Stimulated activated CD4-positive, alpha-beta T cell treated with anti-CD3 and anti-CD28 coated beads, Interleukin-15, amount 100 ng/mL, for 1 hour (primary cell): ENCODE results near the gene EML4.
"Not testable (repeated sequence)": the region's sequence is repeated elsewhere in the genome, so short reads cannot be mapped to it uniquely, and the experiment has no call there.

ENCODE experiments used
- DNase-seq, 2 donors: peaks; one replicate each; pipeline ENCODE4 v3.0.0-alpha.2; 2020; ENCODE audit warnings: low read depth in 1 of 2, low spot score in 1 of 2

EML4 gene

GRCh38 chr2:42329736-42330135 is 160.6 kb downstream of the EML4 start:
- DNase-seq, result no peak

GRCh38 chr2:42331569-42332284 is 162.6 kb downstream of the EML4 start:
- no peak for DNase-seq

GRCh38 chr2:42332575-42332974 is 163.4 kb downstream of the EML4 start:
- no peak for DNase-seq

- DNase-seq, result no peak
Observed at GRCh38 chr2:42333579-42333978, 164.4 kb downstream of the EML4 start.

- DNase-seq, result no peak
Observed at GRCh38 chr2:42334220-42334619, 165.1 kb downstream of the EML4 start.

- DNase-seq, result not testable (repeated sequence)
Observed at GRCh38 chr2:42334865-42335264, 165.7 kb downstream of the EML4 start.

- DNase-seq, result no peak
Observed at GRCh38 chr2:42335514-42336104, 166.5 kb downstream of the EML4 start.

- DNase-seq, result no peak
Observed at GRCh38 chr2:42336361-42336965, 167.3 kb downstream of the EML4 start.

- DNase-seq, result no peak
Observed at GRCh38 chr2:42337356-42337820, 168.2 kb downstream of the EML4 start.

GRCh38 chr2:42337846-42338566 is 168.9 kb downstream of the EML4 start:
- DNase-seq, result no peak

GRCh38 chr2:42338567-42339190 is 169.5 kb downstream of the EML4 start:
- no peak for DNase-seq

GRCh38 chr2:42339191-42339912 is 170.2 kb downstream of the EML4 start:
- DNase-seq, result no peak

GRCh38 chr2:42340045-42340937 is 171.1 kb downstream of the EML4 start:
- no peak for DNase-seq

- DNase-seq, result no peak
Observed at GRCh38 chr2:42340938-42341636, 171.9 kb downstream of the EML4 start.

- no peak for DNase-seq
Observed at GRCh38 chr2:42342061-42342794, 173.1 kb downstream of the EML4 start.

GRCh38 chr2:42342795-42343241 is 173.7 kb downstream of the EML4 start:
- no peak for DNase-seq

- DNase-seq, result no peak
Observed at GRCh38 chr2:42345986-42346385, 176.8 kb downstream of the EML4 start.

- not testable (repeated sequence) for DNase-seq
Observed at GRCh38 chr2:42346856-42347255, 177.7 kb downstream of the EML4 start.
